ENCODE data around the gene ETFBKMT. TPM values are rescaled to one million over a fixed set of nuclear protein-coding genes. Genes with fewer than 3 reads are reported as not detected.

The ETFBKMT gene
- total RNA-seq = 0.29 and 0.83 TPM in 2 replicates

GRCh38 chr12:31659087-31659942 lies at the start of gene ETFBKMT:
ETFBKMT (plus strand) TSS chr12:31659688; CDS start chr12:31661954, 2,266 bp downstream.
- intact Hi-C loops (cut with micrococcal nuclease) = loop anchor here (1.0 to 5.0 kb wide), 18 partner anchors 23 to 1096 kb away; partner anchors contain the start of genes CAPRIN2, DDX11, DNM1L and RESF1

GRCh38 chr12:31612819-31613218 lies 46.7 kb upstream of the ETFBKMT start:
- intact Hi-C loops (cut with micrococcal nuclease) = no loop called here

GRCh38 chr12:31618228-31619025 lies 41.1 kb upstream of the ETFBKMT start:
- intact Hi-C loops (cut with micrococcal nuclease) = no loop called here

- intact Hi-C loops (cut with micrococcal nuclease) = no loop called here
Observed at GRCh38 chr12:31620311-31620710, 39.2 kb upstream of the ETFBKMT start.

- intact Hi-C loops (cut with micrococcal nuclease) = no loop called here
Observed at GRCh38 chr12:31622038-31622437, 37.5 kb upstream of the ETFBKMT start.

GRCh38 chr12:31626270-31626995 lies 33.1 kb upstream of the ETFBKMT start:
- intact Hi-C loops (cut with micrococcal nuclease) = no loop called here

- intact Hi-C loops (cut with micrococcal nuclease) = no loop called here
Observed at GRCh38 chr12:31627456-31628054, 31.9 kb upstream of the ETFBKMT start.

- intact Hi-C loops (cut with micrococcal nuclease) = no loop called here
Observed at GRCh38 chr12:31629756-31630732, 29.4 kb upstream of the ETFBKMT start.

GRCh38 chr12:31631023-31631724 lies 28.3 kb upstream of the ETFBKMT start:
- intact Hi-C loops (cut with micrococcal nuclease) = no loop called here

- intact Hi-C loops (cut with micrococcal nuclease) = no loop called here
Observed at GRCh38 chr12:31631809-31632208, 27.7 kb upstream of the ETFBKMT start.

GRCh38 chr12:31633464-31633863 lies 26.0 kb upstream of the ETFBKMT start:
- intact Hi-C loops (cut with micrococcal nuclease) = no loop called here

GRCh38 chr12:31634620-31635019 lies 24.9 kb upstream of the ETFBKMT start:
- intact Hi-C loops (cut with micrococcal nuclease) = loop anchor here (5.0 kb wide), 1 partner anchor 362 kb away; no protein-coding TSS in a partner anchor

- intact Hi-C loops (cut with micrococcal nuclease) = no loop called here
Observed at GRCh38 chr12:31641509-31642090, 17.9 kb upstream of the ETFBKMT start.

- intact Hi-C loops (cut with micrococcal nuclease) = no loop called here
Observed at GRCh38 chr12:31644536-31644935, 15.0 kb upstream of the ETFBKMT start.

- intact Hi-C loops (cut with micrococcal nuclease) = no loop called here
Observed at GRCh38 chr12:31645924-31646323, 13.6 kb upstream of the ETFBKMT start.

- intact Hi-C loops (cut with micrococcal nuclease) = no loop called here
Observed at GRCh38 chr12:31647086-31647491, 12.4 kb upstream of the ETFBKMT start.

- intact Hi-C loops (cut with micrococcal nuclease) = loop anchor here (5.0 kb wide), 1 partner anchor 799 kb away; no protein-coding TSS in a partner anchor
Observed at GRCh38 chr12:31650918-31651317, 8.6 kb upstream of the ETFBKMT start.

- intact Hi-C loops (cut with micrococcal nuclease) = loop anchor here (5.0 kb wide), 1 partner anchor 800 kb away; no protein-coding TSS in a partner anchor
Observed at GRCh38 chr12:31651893-31652521, 7.5 kb upstream of the ETFBKMT start.
